ENCODE data around the gene OXSR1. TPM values are rescaled to one million over a fixed set of nuclear protein-coding genes. Genes with fewer than 3 reads are reported as not detected.

Gene OXSR1
- total and polyA plus RNA-seq, 2 experiments from 2014 or later = 16.0 to 41.1 TPM

- Histone ChIP-seq H3K27me3 (ENCODE audit: insufficient read depth) (no peaks in the 10 kb centered on the region), H3K4me3 (no peak overlapping the region), H3F3A (replicated peaks; ENCODE audit: low read depth) (no peaks in the 10 kb centered on the region), H3K79me2 (replicated peaks; ENCODE audit: insufficient read depth) (peaks cover 3% of the 10 kb centered on the region; the same call in 1 of the 2 replicates), H3K36me3 (ENCODE audit: insufficient read depth) (no peaks in the 10 kb centered on the region; the same call in 1 of the 2 replicates), H2AFZ (no peak overlapping the region), H3K4me1 (ENCODE audit: insufficient read depth) (no peaks in the 10 kb centered on the region), H3K9me2 (ENCODE audit: insufficient read depth) (no peaks in the 10 kb centered on the region), H3K4me2 (no peak overlapping the region), H3K27ac (ENCODE audit: low read depth) (no peak overlapping the region), H4K20me1 (replicated peaks; ENCODE audit: insufficient read depth) (peaks cover 5% of the 10 kb centered on the region; the same call in 1 of the 2 replicates)
- Mint-ChIP-seq H3K27me3 (ENCODE audit: insufficient read depth, low read depth, poor library complexity) (no peaks in the 10 kb centered on the region), H3K27ac (no peak overlapping the region; the same call in 1 of the 2 replicates), H3K36me3 (ENCODE audit: low read depth) (peaks cover 15% of the 10 kb centered on the region; the same call in 2 of the 3 replicates), H3K4me1 (no peaks in the 10 kb centered on the region), H3K9me3 (no peaks in the 10 kb centered on the region), H3K4me3 (no peak overlapping the region)
- no peak for ATAC-seq
- TF ChIP-seq NANOG (IDR thresholded peaks at IDR 0.05; ENCODE audit: borderline replicate concordance) (no peak), EZH2phosphoT487 (IDR thresholded peaks at IDR 0.05; ENCODE audit: unreplicated experiment) (no peak)
- TF ChIP-seq, protein P1, sequence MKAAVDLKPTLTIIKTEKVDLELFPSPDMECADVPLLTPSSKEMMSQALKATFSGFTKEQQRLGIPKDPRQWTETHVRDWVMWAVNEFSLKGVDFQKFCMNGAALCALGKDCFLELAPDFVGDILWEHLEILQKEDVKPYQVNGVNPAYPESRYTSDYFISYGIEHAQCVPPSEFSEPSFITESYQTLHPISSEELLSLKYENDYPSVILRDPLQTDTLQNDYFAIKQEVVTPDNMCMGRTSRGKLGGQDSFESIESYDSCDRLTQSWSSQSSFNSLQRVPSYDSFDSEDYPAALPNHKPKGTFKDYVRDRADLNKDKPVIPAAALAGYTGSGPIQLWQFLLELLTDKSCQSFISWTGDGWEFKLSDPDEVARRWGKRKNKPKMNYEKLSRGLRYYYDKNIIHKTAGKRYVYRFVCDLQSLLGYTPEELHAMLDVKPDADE (IDR thresholded peaks at IDR 0.05) = no peak
- no peak for DNase-seq (ENCODE audit: low spot score)
These were observed 59.0 kb downstream of the OXSR1 start for GRCh38 chr3:38224357-38224756.

GRCh38 chr3:38226273-38226672 is 60.9 kb downstream of the OXSR1 start:
- peaks cover 15% of the 10 kb centered on the region; the same call in 2 of the 3 replicates for H3K36me3 Mint-ChIP-seq (ENCODE audit: low read depth)
- Histone ChIP-seq H3F3A (replicated peaks; ENCODE audit: low read depth) (no peaks in the 10 kb centered on the region), H3K27me3 (ENCODE audit: insufficient read depth) (no peaks in the 10 kb centered on the region), H4K20me1 (replicated peaks; ENCODE audit: insufficient read depth) (0 out of 2 replicates have a peak, but pooled peaks cover 5% of the 10 kb centered on the region), H3K4me3 (no peak overlapping the region), H3K79me2 (replicated peaks; ENCODE audit: insufficient read depth) (no peaks in the 10 kb centered on the region), H3K27ac (ENCODE audit: low read depth) (no peak overlapping the region), H3K4me2 (no peak overlapping the region), H2AFZ (no peak overlapping the region), H3K9me2 (ENCODE audit: insufficient read depth) (no peaks in the 10 kb centered on the region), H3K4me1 (ENCODE audit: insufficient read depth) (no peaks in the 10 kb centered on the region), H3K36me3 (ENCODE audit: insufficient read depth) (no peaks in the 10 kb centered on the region; the same call in 1 of the 2 replicates)
- H3K4me3 Mint-ChIP-seq = no peak overlapping the region
- no peak overlapping the region for H3K27ac Mint-ChIP-seq
- no peaks in the 10 kb centered on the region for H3K27me3 Mint-ChIP-seq (ENCODE audit: insufficient read depth, low read depth, poor library complexity)
- H3K4me1 Mint-ChIP-seq = no peaks in the 10 kb centered on the region
- H3K9me3 Mint-ChIP-seq = no peaks in the 10 kb centered on the region
- no peak for ATAC-seq
- no peak for DNase-seq (ENCODE audit: low spot score)
- no peak for TF ChIP-seq POLR2AphosphoS5 (IDR thresholded peaks at IDR 0.05; ENCODE audit: low read depth)
- TF ChIP-seq ZNF331 (CRISPR knock-in tag; IDR thresholded peaks at IDR 0.05; ENCODE audit: low read depth) = no peak
- TF ChIP-seq, protein P2, sequence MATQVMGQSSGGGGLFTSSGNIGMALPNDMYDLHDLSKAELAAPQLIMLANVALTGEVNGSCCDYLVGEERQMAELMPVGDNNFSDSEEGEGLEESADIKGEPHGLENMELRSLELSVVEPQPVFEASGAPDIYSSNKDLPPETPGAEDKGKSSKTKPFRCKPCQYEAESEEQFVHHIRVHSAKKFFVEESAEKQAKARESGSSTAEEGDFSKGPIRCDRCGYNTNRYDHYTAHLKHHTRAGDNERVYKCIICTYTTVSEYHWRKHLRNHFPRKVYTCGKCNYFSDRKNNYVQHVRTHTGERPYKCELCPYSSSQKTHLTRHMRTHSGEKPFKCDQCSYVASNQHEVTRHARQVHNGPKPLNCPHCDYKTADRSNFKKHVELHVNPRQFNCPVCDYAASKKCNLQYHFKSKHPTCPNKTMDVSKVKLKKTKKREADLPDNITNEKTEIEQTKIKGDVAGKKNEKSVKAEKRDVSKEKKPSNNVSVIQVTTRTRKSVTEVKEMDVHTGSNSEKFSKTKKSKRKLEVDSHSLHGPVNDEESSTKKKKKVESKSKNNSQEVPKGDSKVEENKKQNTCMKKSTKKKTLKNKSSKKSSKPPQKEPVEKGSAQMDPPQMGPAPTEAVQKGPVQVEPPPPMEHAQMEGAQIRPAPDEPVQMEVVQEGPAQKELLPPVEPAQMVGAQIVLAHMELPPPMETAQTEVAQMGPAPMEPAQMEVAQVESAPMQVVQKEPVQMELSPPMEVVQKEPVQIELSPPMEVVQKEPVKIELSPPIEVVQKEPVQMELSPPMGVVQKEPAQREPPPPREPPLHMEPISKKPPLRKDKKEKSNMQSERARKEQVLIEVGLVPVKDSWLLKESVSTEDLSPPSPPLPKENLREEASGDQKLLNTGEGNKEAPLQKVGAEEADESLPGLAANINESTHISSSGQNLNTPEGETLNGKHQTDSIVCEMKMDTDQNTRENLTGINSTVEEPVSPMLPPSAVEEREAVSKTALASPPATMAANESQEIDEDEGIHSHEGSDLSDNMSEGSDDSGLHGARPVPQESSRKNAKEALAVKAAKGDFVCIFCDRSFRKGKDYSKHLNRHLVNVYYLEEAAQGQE (IDR thresholded peaks at IDR 0.05; ENCODE audit: unreplicated experiment) = no peak
- TF ChIP-seq NANOG (IDR thresholded peaks at IDR 0.05; ENCODE audit: borderline replicate concordance) = no peak
- no peak for TF ChIP-seq JUNB (IDR thresholded peaks at IDR 0.05; ENCODE audit: unreplicated experiment)
- no peak for TF ChIP-seq EZH2 (IDR thresholded peaks at IDR 0.05; ENCODE audit: low read depth, unreplicated experiment)
- TF ChIP-seq CREB1 (CRISPR knock-in tag; IDR thresholded peaks at IDR 0.05; ENCODE audit: low read depth) = no peak
- no peak for TF ChIP-seq STAT1 (IDR thresholded peaks at IDR 0.05; ENCODE audit: unreplicated experiment)
- no peak for TF ChIP-seq EZH2phosphoT487 (IDR thresholded peaks at IDR 0.05; ENCODE audit: unreplicated experiment)
- TF ChIP-seq ZNF114 (CRISPR knock-in tag; IDR thresholded peaks at IDR 0.05) = no peak
- TF ChIP-seq, protein P3, sequence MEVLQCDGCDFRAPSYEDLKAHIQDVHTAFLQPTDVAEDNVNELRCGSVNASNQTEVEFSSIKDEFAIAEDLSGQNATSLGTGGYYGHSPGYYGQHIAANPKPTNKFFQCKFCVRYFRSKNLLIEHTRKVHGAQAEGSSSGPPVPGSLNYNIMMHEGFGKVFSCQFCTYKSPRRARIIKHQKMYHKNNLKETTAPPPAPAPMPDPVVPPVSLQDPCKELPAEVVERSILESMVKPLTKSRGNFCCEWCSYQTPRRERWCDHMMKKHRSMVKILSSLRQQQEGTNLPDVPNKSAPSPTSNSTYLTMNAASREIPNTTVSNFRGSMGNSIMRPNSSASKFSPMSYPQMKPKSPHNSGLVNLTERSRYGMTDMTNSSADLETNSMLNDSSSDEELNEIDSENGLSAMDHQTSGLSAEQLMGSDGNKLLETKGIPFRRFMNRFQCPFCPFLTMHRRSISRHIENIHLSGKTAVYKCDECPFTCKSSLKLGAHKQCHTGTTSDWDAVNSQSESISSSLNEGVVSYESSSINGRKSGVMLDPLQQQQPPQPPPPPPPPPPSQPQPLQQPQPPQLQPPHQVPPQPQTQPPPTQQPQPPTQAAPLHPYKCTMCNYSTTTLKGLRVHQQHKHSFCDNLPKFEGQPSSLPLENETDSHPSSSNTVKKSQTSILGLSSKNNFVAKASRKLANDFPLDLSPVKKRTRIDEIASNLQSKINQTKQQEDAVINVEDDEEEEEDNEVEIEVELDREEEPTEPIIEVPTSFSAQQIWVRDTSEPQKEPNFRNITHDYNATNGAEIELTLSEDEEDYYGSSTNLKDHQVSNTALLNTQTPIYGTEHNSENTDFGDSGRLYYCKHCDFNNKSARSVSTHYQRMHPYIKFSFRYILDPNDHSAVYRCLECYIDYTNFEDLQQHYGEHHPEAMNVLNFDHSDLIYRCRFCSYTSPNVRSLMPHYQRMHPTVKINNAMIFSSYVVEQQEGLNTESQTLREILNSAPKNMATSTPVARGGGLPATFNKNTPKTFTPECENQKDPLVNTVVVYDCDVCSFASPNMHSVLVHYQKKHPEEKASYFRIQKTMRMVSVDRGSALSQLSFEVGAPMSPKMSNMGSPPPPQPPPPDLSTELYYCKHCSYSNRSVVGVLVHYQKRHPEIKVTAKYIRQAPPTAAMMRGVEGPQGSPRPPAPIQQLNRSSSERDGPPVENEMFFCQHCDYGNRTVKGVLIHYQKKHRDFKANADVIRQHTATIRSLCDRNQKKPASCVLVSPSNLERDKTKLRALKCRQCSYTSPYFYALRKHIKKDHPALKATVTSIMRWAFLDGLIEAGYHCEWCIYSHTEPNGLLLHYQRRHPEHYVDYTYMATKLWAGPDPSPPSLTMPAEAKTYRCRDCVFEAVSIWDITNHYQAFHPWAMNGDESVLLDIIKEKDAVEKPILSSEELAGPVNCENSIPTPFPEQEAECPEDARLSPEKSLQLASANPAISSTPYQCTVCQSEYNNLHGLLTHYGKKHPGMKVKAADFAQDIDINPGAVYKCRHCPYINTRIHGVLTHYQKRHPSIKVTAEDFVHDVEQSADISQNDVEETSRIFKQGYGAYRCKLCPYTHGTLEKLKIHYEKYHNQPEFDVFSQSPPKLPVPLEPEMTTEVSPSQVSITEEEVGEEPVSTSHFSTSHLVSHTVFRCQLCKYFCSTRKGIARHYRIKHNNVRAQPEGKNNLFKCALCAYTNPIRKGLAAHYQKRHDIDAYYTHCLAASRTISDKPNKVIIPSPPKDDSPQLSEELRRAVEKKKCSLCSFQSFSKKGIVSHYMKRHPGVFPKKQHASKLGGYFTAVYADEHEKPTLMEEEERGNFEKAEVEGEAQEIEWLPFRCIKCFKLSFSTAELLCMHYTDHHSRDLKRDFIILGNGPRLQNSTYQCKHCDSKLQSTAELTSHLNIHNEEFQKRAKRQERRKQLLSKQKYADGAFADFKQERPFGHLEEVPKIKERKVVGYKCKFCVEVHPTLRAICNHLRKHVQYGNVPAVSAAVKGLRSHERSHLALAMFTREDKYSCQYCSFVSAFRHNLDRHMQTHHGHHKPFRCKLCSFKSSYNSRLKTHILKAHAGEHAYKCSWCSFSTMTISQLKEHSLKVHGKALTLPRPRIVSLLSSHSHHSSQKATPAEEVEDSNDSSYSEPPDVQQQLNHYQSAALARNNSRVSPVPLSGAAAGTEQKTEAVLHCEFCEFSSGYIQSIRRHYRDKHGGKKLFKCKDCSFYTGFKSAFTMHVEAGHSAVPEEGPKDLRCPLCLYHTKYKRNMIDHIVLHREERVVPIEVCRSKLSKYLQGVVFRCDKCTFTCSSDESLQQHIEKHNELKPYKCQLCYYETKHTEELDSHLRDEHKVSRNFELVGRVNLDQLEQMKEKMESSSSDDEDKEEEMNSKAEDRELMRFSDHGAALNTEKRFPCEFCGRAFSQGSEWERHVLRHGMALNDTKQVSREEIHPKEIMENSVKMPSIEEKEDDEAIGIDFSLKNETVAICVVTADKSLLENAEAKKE (CRISPR knock-in tag; IDR thresholded peaks at IDR 0.05) = no peak
